GM19468 (cell line): ENCODE measurements around the gene TPP2.

ENCODE experiments used
- ATAC-seq: cut with Tn5 transposase; IDR thresholded peaks from one replicate; pipeline ENCODE4 v1.9.1; 2021; ENCODE audit warnings: mild to moderate bottlenecking, moderate library complexity, moderate number of reproducible peaks; ENCODE audit not compliant: unreplicated experiment; ENCODE audit errors: extremely low read depth

Gene TPP2

DNA sequence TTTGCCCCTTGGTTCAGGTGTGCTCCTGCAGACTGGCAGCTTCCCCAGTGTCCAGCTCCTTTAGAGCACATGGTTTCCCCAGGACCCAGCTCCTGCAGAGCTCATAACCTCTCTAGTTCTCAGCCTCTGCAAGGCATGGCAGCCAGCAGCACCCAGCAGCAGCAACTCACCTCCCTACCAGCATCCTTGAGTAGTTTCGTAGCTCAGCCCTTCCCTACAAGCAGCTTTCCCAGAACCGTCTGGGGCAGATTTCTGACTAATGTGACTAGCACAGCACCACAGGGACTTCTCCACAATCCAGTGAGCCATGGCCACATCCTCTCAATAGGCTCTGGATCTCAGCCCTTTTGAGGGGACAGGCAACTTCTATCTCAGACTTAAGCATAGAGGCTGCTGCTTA is 112.2 kb downstream of the TPP2 start:
- no peak for ATAC-seq

DNA sequence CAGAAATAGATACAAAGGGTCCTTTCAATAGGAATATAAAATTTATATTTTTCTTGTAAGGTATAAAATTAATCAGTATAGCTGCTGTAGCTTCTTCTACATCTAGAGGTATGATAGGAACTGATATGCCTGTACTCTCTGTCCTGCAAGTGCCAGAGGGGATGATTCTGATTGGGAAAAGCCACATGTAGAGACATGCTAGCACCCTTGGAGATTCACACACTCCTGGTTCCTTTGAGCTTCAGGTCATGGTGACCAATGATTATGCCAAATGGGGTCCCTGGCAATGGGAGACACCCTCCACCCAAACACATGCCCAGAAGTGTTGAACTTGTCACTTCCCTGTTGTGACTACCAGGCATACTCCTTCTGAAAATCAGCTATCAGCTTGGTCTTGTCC is 112.8 kb downstream of the TPP2 start:
- no peak for ATAC-seq

DNA sequence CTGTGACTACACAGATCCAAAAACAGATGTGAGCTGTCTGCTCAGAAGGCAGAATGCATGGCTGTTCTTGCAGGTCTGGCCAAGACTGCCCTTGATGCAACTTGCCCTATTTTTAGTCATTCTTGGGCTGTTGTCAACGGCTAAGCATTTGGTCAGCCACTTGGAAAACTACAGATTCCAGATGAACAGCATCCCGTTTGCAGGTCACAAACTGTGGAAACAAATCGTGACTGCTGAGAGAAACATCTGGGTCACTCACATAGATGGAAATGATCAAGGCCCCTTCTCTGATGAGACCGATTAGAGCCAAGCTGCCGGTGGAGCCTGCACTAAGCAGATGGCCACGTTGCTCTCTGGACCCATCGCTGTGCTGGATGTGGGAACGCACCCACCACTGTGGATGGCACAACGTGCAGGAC is 113.5 kb downstream of the TPP2 start:
- ATAC-seq: no peak

DNA sequence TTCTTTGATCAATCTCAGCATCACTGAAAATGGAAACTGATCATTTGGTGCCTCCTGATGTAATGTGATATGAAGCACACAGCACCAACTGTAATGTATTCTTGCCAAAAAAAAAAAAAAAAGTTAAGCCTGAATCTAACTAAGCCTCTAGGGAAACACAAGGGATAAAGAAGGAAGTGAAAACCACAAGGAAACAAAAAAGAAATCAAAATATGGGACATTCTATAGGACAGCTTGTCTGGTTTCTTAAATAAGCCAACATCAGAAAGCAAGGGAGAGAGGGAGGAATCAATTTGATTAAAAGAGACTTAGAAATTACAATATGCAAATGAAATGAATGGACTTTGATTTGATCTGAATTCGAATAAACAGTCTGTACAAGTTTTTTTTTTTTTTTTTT is 118.7 kb downstream of the TPP2 start:
- no peak for ATAC-seq

- no peak for ATAC-seq
These were observed 122.0 kb downstream of the TPP2 start for GRCh38 chr13:102718746-102719145.

DNA sequence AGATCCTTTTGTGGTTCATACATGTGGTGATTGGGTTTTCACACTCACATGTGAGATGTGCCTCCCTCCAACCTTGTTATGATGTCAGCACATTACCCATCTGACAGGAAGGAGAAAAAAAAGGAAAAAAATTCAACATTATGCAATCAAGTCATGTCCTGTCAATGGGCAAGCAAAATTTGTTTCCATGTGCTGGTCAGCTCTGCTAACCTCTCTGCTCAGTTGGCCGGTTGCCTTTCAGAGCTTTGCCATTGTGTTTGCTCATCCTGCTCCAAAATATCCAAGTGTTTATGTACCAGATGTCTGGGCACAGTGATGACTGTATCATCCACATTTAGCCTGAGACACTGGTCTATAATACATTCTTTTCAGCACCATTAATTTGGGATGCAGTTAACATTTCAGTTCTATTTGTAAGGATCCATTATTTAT is 125.0 kb downstream of the TPP2 start:
- no peak for ATAC-seq

- ATAC-seq: no peak
These were observed 128.1 kb downstream of the TPP2 start for GRCh38 chr13:102724923-102725322.

DNA sequence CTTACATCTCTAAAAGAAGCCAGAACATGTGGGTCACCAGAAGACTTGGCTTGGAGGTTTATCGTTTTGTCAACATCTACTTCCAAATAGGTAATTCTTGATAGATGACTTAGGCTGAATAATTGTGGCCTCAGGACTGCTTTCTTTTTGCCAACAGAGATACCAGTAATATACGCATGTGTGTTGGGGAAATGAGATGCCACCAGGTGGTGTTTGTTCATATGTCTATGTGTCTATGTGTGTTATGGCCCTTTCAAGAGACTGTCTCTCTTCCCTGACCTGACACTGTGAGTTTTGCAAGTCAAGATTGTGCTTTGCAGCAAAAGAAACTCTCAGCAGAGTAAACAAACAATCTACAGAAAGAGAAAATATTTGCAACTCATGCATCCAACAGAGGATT is 129.6 kb downstream of the TPP2 start:
- no peak for ATAC-seq
